ENCODE data around the gene TWF2. TPM values are rescaled to one million over a fixed set of nuclear protein-coding genes. Genes with fewer than 3 reads are reported as not detected.
A peak's percentile ranks its signal among the peaks of the same experiment; 100 is the strongest.

The TWF2 gene
- total and polyA plus RNA-seq, 12 donors: 13.6 to 95.6 (median 48.4) TPM

DNA sequence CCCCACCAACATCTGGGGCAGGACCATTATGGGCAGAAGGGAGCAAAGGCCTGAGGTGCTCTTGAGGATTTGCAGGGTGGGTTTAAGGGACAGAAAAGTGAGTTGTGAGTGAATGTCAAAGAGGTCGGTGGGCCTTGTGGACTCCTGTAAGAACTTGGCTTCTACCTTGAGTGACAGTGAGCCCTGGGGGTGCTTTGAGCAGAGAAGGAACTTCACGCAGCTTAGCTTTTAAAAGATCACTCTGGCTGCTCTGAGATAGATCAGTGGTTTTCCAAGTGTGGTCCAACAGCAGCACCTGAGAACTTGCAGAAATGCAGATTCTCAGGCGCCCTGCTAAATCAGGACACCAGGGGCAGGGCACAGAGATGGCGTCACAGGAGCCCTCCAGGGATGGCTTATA, 56.3 kb downstream of the TWF2 start:
- TF ChIP-seq CTCF (IDR thresholded peaks at IDR 0.05) (no peak), POLR2A (IDR thresholded peaks at IDR 0.05) (no peak)
- intact Hi-C loops (cut with DNase I): no loop called here

DNA sequence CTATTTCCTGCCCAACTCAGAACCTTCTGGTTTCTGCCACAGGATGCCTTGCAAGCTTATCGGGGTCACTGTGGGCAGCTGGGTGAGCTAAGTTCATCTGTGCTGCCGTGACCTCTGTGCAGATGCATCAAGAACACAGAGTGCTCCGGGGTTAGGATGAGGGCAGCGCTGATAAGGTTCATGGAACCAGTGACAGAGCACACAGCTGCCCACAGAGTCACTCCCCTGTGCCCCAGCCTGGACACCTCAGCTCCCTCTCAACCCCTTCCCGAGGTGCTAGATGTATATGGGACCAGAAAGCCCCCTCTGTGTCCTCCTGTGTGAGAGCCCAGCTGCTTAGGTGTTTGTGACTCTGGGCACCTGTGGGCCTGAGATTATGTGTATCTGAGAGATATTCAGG, 56.8 kb downstream of the TWF2 start:
- Histone ChIP-seq H3K27ac (peak overlapping the region; percentile 73 to 98 (median 89)), H3K36me3 (replicated peaks in 1 of 2) (no peaks in the 10 kb centered on the region), H3K4me3 (no peak overlapping the region), H3K27me3 (no peaks in the 10 kb centered on the region), H3K9me3 (replicated peaks in 1 of 3) (no peaks in the 10 kb centered on the region), H3K4me1 (replicated peaks in 1 of 2) (peaks cover 18 to 30% of the 10 kb centered on the region in 2 donors)
- DNase-seq: peak; percentile 64 to 94 (median 90)
- WGBS, 4 donors: 42 to 49% (median 46%) methylated on average over 5 of the region's 5 CpGs; no CpG with 5 or more reads in 1 of the 4 donors
- TF ChIP-seq CTCF (IDR thresholded peaks at IDR 0.05) (no peak), POLR2A (IDR thresholded peaks at IDR 0.05) (peak in 1 of 2 donors; percentile 2)
- intact Hi-C loops (cut with DNase I): no loop called here

More for the DNA sequence above, 56.3 kb downstream of the TWF2 start:
- Histone ChIP-seq H3K36me3 (replicated peaks in 1 of 2) (no peaks in the 10 kb centered on the region), H3K9me3 (replicated peaks in 1 of 3) (no peaks in the 10 kb centered on the region), H3K27ac (peak overlapping the region; percentile 73 to 98 (median 89)), H3K4me1 (replicated peaks in 1 of 2) (peaks cover 18 to 25% of the 10 kb centered on the region in 2 donors), H3K27me3 (no peaks in the 10 kb centered on the region), H3K4me3 (no peak overlapping the region)
- peak in 1 of 7 donors; percentile 14 for DNase-seq
- 93 to 100% (median 96%) methylated on average over 3 to 4 of the region's 4 CpGs for WGBS, 4 donors

DNA sequence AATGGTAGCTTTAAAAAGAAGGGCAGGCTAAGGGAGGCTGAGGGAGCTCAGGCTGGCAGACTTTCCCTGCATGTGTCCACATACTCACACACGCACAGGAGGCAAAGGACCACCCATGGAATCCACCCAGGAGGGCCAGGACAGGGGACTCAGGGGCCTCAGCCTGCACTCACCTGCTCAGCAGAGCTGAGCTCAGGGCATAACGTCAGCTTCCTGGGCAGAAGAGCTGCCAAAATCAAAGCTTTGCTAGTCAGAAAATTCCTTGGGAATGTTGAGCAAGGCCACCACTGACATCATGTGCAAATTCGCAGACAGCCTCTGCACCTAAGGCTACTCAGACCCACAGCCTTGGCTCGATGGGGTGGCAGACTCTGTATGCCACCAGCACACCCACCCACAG, 57.4 kb downstream of the TWF2 start:
- Histone ChIP-seq H3K36me3 (replicated peaks in 1 of 2) (no peaks in the 10 kb centered on the region), H3K27me3 (no peaks in the 10 kb centered on the region), H3K4me1 (replicated peaks in 1 of 2) (peaks cover 24 to 37% of the 10 kb centered on the region in 2 donors), H3K27ac (peak overlapping the region; percentile 73 to 98 (median 89)), H3K9me3 (replicated peaks in 1 of 3) (no peaks in the 10 kb centered on the region), H3K4me3 (no peak overlapping the region)
- DNase-seq: peak; percentile 74 to 91 (median 87)
- TF ChIP-seq POLR2A (IDR thresholded peaks at IDR 0.05): peak in 1 of 2 donors; percentile 68
- no peak for TF ChIP-seq CTCF (IDR thresholded peaks at IDR 0.05)
- WGBS, 4 donors: 28 to 39% (median 36%) methylated on average over 2 to 4 of the region's 4 CpGs
- intact Hi-C loops (cut with DNase I): no loop called here

MicroRNAs within 50 kb of the gene (microRNA counts, 767-probe panel; counts per million panel counts)
- microRNA hsa-let-7g-5p: 7,877 to 9,363 counts per million in 2 donors

Small RNA genes within 50 kb of the gene (microRNA-seq; reads per million reads assigned to microRNA genes)
- 61,047 to 149,961 (median 132,679) reads per million in 3 donors for gene MIRLET7G

Small RNA genes within 50 kb of the gene (small RNA-seq; reads per million reads assigned to genes)
- 1,146 to 1,762 reads per million in 2 donors for gene MIRLET7G

Other genes starting within 250 kb of the TWF2 start
- 1,000 to 10,000 TPM; 1,018 to 1,982 (median 1,344) TPM for gene RPL29, start 243.3 kb downstream of the TWF2 start, total RNA-seq
- 1,000 to 10,000 TPM in 2 of 3 donors, 100 to 1,000 TPM in 1; 947 to 3,421 (median 2,326) TPM for gene RPL29, start 243.3 kb downstream of the TWF2 start, polyA plus RNA-seq
- 10 to 100 TPM in 8 of 9 donors, 1 to 10 TPM in 1; 5.5 to 35.0 (median 16.4) TPM for gene DUSP7, start 182.6 kb downstream of the TWF2 start, total RNA-seq
- gene DUSP7, start 182.6 kb downstream of the TWF2 start, polyA plus RNA-seq: 10 to 100 TPM in 1 of 3 donors, 1 to 10 TPM in 2; 5.7 to 10.0 (median 7.7) TPM
- gene POC1A, start 84.7 kb downstream of the TWF2 start, total RNA-seq: 1 to 10 TPM; 2.9 to 8.4 (median 6.2) TPM
- gene POC1A, start 84.7 kb downstream of the TWF2 start, polyA plus RNA-seq: 1 to 10 TPM; 2.0 to 6.4 (median 2.8) TPM
- 1,000 to 10,000 TPM in 1 of 9 donors, 100 to 1,000 TPM in 8; 233 to 3,700 (median 664) TPM for gene ALAS1, start 41.0 kb downstream of the TWF2 start, total RNA-seq
- gene ALAS1, start 41.0 kb downstream of the TWF2 start, polyA plus RNA-seq: 100 to 1,000 TPM in 2 of 3 donors, 10 to 100 TPM in 1; 64.9 to 849 (median 387) TPM
- under 1 TPM in 5 of 9 donors, not detected in 4; under 0.01 to 0.61 (median 0.13) TPM for gene TLR9, start 13.5 kb downstream of the TWF2 start, total RNA-seq
- under 1 TPM in 2 of 3 donors, not detected in 1; 0.34 to 0.56 TPM for gene TLR9, start 13.5 kb downstream of the TWF2 start, polyA plus RNA-seq
- gene PPM1M, start 6.6 kb upstream of the TWF2 start, total RNA-seq: 10 to 100 TPM in 8 of 9 donors, 1 to 10 TPM in 1; 3.2 to 28.0 (median 20.4) TPM
- gene PPM1M, start 6.6 kb upstream of the TWF2 start, polyA plus RNA-seq: 10 to 100 TPM in 2 of 3 donors, 1 to 10 TPM in 1; 9.1 to 29.8 (median 23.1) TPM
- gene WDR82, start 39.5 kb upstream of the TWF2 start, total RNA-seq: 10 to 100 TPM; 44.6 to 84.0 (median 54.8) TPM
- 10 to 100 TPM; 23.8 to 74.2 (median 24.6) TPM for gene WDR82, start 39.5 kb upstream of the TWF2 start, polyA plus RNA-seq
- gene GLYCTK, start 48.7 kb upstream of the TWF2 start, total RNA-seq: 10 to 100 TPM in 6 of 9 donors, 1 to 10 TPM in 3; 8.1 to 17.9 (median 13.7) TPM
- gene GLYCTK, start 48.7 kb upstream of the TWF2 start, polyA plus RNA-seq: 10 to 100 TPM in 2 of 3 donors, 1 to 10 TPM in 1; 4.9 to 31.7 (median 18.0) TPM
- gene DNAH1, start 77.2 kb upstream of the TWF2 start, total RNA-seq: 10 to 100 TPM in 4 of 9 donors, 1 to 10 TPM in 5; 3.8 to 14.0 (median 7.6) TPM
- 10 to 100 TPM in 2 of 3 donors, 1 to 10 TPM in 1; 2.1 to 24.4 (median 16.6) TPM for gene DNAH1, start 77.2 kb upstream of the TWF2 start, polyA plus RNA-seq
- 100 to 1,000 TPM in 1 of 9 donors, 10 to 100 TPM in 8; 68.8 to 114 (median 89.4) TPM for gene BAP1, start 170.8 kb upstream of the TWF2 start, total RNA-seq
- gene BAP1, start 170.8 kb upstream of the TWF2 start, polyA plus RNA-seq: 100 to 1,000 TPM in 2 of 3 donors, 10 to 100 TPM in 1; 44.0 to 146 (median 122) TPM
- gene PHF7, start 171.5 kb upstream of the TWF2 start, total RNA-seq: 10 to 100 TPM in 1 of 9 donors, 1 to 10 TPM in 8; 4.8 to 12.2 (median 7.2) TPM
- 10 to 100 TPM in 1 of 3 donors, 1 to 10 TPM in 2; 4.0 to 13.1 (median 4.6) TPM for gene PHF7, start 171.5 kb upstream of the TWF2 start, polyA plus RNA-seq
- gene SEMA3G, start 205.9 kb upstream of the TWF2 start, total RNA-seq: 1 to 10 TPM; 1.9 to 6.8 (median 3.0) TPM
- 1 to 10 TPM in 2 of 3 donors, under 1 TPM in 1; 0.81 to 6.4 (median 1.9) TPM for gene SEMA3G, start 205.9 kb upstream of the TWF2 start, polyA plus RNA-seq
- gene TNNC1, start 214.9 kb upstream of the TWF2 start, total RNA-seq: 10 to 100 TPM in 3 of 9 donors, 1 to 10 TPM in 6; 1.1 to 42.0 (median 4.4) TPM
- gene TNNC1, start 214.9 kb upstream of the TWF2 start, polyA plus RNA-seq: 10 to 100 TPM in 2 of 3 donors, 1 to 10 TPM in 1; 4.2 to 32.7 (median 26.7) TPM
- 100 to 1,000 TPM in 5 of 9 donors, 10 to 100 TPM in 4; 69.5 to 145 (median 107) TPM for gene NISCH, start 216.4 kb upstream of the TWF2 start, total RNA-seq
- gene NISCH, start 216.4 kb upstream of the TWF2 start, polyA plus RNA-seq: 100 to 1,000 TPM in 1 of 3 donors, 10 to 100 TPM in 2; 39.4 to 186 (median 93.5) TPM

Data from adrenal gland (tissue), 12 donors.